Stimulated activated effector memory CD8-positive, alpha-beta T cell treated with anti-CD3 and anti-CD28 coated beads, Interleukin-12 subunit alpha, Interleukin-12 subunit beta, amount 100 ng/mL, for 72 hours (primary cell): ENCODE data around the gene KCNH1.
"Not testable (repeated sequence)": the region's sequence is repeated elsewhere in the genome, so short reads cannot be mapped to it uniquely, and the experiment has no call there.

Experiments used
- ATAC-seq: fragments of 150-1000 bp; cut with Tn5 transposase; 2 replicates; pipeline ENCODE4 v1.10.0; 2021
- DNase-seq, 2 donors: peaks; one replicate each; pipeline ENCODE4 v3.0.0; 2021 to 2022; ENCODE audit warnings: low spot score in 2 of 2
- H3K27ac Mint-ChIP-seq: one replicate; pipeline ENCODE4 v1.8.0; 2022; ENCODE audit warnings: mild to moderate bottlenecking, mixed read lengths
- H3K36me3 Mint-ChIP-seq: one replicate; pipeline ENCODE4 v1.8.0; 2022; ENCODE audit warnings: mild to moderate bottlenecking, mixed read lengths
- H3K4me1 Mint-ChIP-seq: one replicate; pipeline ENCODE4 v1.8.0; 2022; ENCODE audit warnings: mixed read lengths
- H3K4me3 Mint-ChIP-seq: one replicate; pipeline ENCODE4 v1.8.0; 2022; ENCODE audit warnings: mild to moderate bottlenecking, mixed read lengths
- H3K9me3 Mint-ChIP-seq: one replicate; pipeline ENCODE4 v1.8.0; 2022; ENCODE audit warnings: mixed read lengths

The KCNH1 gene

GRCh38 chr1:211127166-211127565, 6.8 kb downstream of the KCNH1 start:
- no peaks in the 10 kb centered on the region for H3K9me3 Mint-ChIP-seq
- no peaks in the 10 kb centered on the region for H3K36me3 Mint-ChIP-seq
- no peaks in the 10 kb centered on the region for H3K4me1 Mint-ChIP-seq
- H3K27ac Mint-ChIP-seq: no peak overlapping the region
- no peak overlapping the region for H3K4me3 Mint-ChIP-seq
- ATAC-seq: no peak
- no peak for DNase-seq

GRCh38 chr1:211126622-211127021, 7.3 kb downstream of the KCNH1 start:
- H3K4me1 Mint-ChIP-seq: no peaks in the 10 kb centered on the region
- no peak for DNase-seq

GRCh38 chr1:211118407-211119102, 15.4 kb downstream of the KCNH1 start:
- no peak overlapping the region for H3K27ac Mint-ChIP-seq
- no peak for DNase-seq

More at GRCh38 chr1:211126622-211127021, 7.3 kb downstream of the KCNH1 start:
- Mint-ChIP-seq H3K9me3 (no peaks in the 10 kb centered on the region), H3K27ac (no peak overlapping the region), H3K36me3 (no peaks in the 10 kb centered on the region), H3K4me3 (no peak overlapping the region)
- no peak for ATAC-seq

GRCh38 chr1:211114446-211114845, 19.5 kb downstream of the KCNH1 start:
- peaks cover 3% of the 10 kb centered on the region for H3K9me3 Mint-ChIP-seq
- no peaks in the 10 kb centered on the region for H3K36me3 Mint-ChIP-seq
- no peak overlapping the region for H3K4me3 Mint-ChIP-seq
- H3K27ac Mint-ChIP-seq: no peak overlapping the region
- no peaks in the 10 kb centered on the region for H3K4me1 Mint-ChIP-seq
- ATAC-seq: no peak
- DNase-seq: no peak

More at GRCh38 chr1:211118407-211119102, 15.4 kb downstream of the KCNH1 start:
- Mint-ChIP-seq H3K9me3 (no peaks in the 10 kb centered on the region), H3K4me1 (no peaks in the 10 kb centered on the region), H3K36me3 (no peaks in the 10 kb centered on the region), H3K4me3 (no peak overlapping the region)
- ATAC-seq: no peak

GRCh38 chr1:211113566-211113965, 20.4 kb downstream of the KCNH1 start:
- no peak overlapping the region for H3K4me3 Mint-ChIP-seq
- peaks cover 3% of the 10 kb centered on the region for H3K9me3 Mint-ChIP-seq
- ATAC-seq: no peak
- no peak for DNase-seq
- no peaks in the 10 kb centered on the region for H3K4me1 Mint-ChIP-seq
- no peak overlapping the region for H3K27ac Mint-ChIP-seq
- no peaks in the 10 kb centered on the region for H3K36me3 Mint-ChIP-seq

GRCh38 chr1:211111351-211111750, 22.6 kb downstream of the KCNH1 start:
- H3K4me1 Mint-ChIP-seq: no peaks in the 10 kb centered on the region
- H3K36me3 Mint-ChIP-seq: no peaks in the 10 kb centered on the region
- ATAC-seq (no peak), DNase-seq (no peak)
- H3K9me3 Mint-ChIP-seq: peaks cover 3% of the 10 kb centered on the region
- no peak overlapping the region for H3K27ac Mint-ChIP-seq
- no peak overlapping the region for H3K4me3 Mint-ChIP-seq

GRCh38 chr1:211101481-211101880, 32.5 kb downstream of the KCNH1 start:
- DNase-seq (no peak), ATAC-seq (no peak)
- Mint-ChIP-seq H3K27ac (no peak overlapping the region), H3K4me1 (no peaks in the 10 kb centered on the region), H3K9me3 (no peaks in the 10 kb centered on the region), H3K4me3 (no peak overlapping the region), H3K36me3 (no peaks in the 10 kb centered on the region)

GRCh38 chr1:211099393-211099792, 34.6 kb downstream of the KCNH1 start:
- DNase-seq (no peak), ATAC-seq (no peak)
- no peaks in the 10 kb centered on the region for H3K9me3 Mint-ChIP-seq
- H3K4me3 Mint-ChIP-seq: no peak overlapping the region
- H3K4me1 Mint-ChIP-seq: no peaks in the 10 kb centered on the region
- no peaks in the 10 kb centered on the region for H3K36me3 Mint-ChIP-seq
- H3K27ac Mint-ChIP-seq: no peak overlapping the region

- Mint-ChIP-seq H3K27ac (no peak overlapping the region), H3K9me3 (no peaks in the 10 kb centered on the region), H3K4me1 (no peaks in the 10 kb centered on the region), H3K4me3 (no peak overlapping the region), H3K36me3 (no peaks in the 10 kb centered on the region)
- no peak for ATAC-seq
- DNase-seq: no peak
These were observed 38.6 kb downstream of the KCNH1 start for GRCh38 chr1:211095381-211095780.

GRCh38 chr1:211092955-211093354, 41.0 kb downstream of the KCNH1 start:
- Mint-ChIP-seq H3K36me3 (no peaks in the 10 kb centered on the region), H3K9me3 (no peaks in the 10 kb centered on the region), H3K4me1 (no peaks in the 10 kb centered on the region), H3K4me3 (no peak overlapping the region), H3K27ac (no peak overlapping the region)
- ATAC-seq (no peak), DNase-seq (no peak)

GRCh38 chr1:211091867-211092266, 42.1 kb downstream of the KCNH1 start:
- H3K4me1 Mint-ChIP-seq: no peaks in the 10 kb centered on the region
- no peak overlapping the region for H3K27ac Mint-ChIP-seq
- H3K9me3 Mint-ChIP-seq: no peaks in the 10 kb centered on the region
- no peak overlapping the region for H3K4me3 Mint-ChIP-seq
- DNase-seq (no peak), ATAC-seq (no peak)
- no peaks in the 10 kb centered on the region for H3K36me3 Mint-ChIP-seq

GRCh38 chr1:211089536-211089935, 44.4 kb downstream of the KCNH1 start:
- ATAC-seq: no peak

GRCh38 chr1:211088156-211088555, 45.8 kb downstream of the KCNH1 start:
- ATAC-seq (no peak), DNase-seq (no peak)
- Mint-ChIP-seq H3K9me3 (no peaks in the 10 kb centered on the region), H3K36me3 (no peaks in the 10 kb centered on the region), H3K4me1 (no peaks in the 10 kb centered on the region), H3K4me3 (no peak overlapping the region), H3K27ac (no peak overlapping the region)

More at GRCh38 chr1:211089536-211089935, 44.4 kb downstream of the KCNH1 start:
- no peak overlapping the region for H3K27ac Mint-ChIP-seq
- DNase-seq: no peak
- no peaks in the 10 kb centered on the region for H3K36me3 Mint-ChIP-seq
- no peaks in the 10 kb centered on the region for H3K9me3 Mint-ChIP-seq
- no peak overlapping the region for H3K4me3 Mint-ChIP-seq
- no peaks in the 10 kb centered on the region for H3K4me1 Mint-ChIP-seq

GRCh38 chr1:211082824-211083223, 51.1 kb downstream of the KCNH1 start:
- H3K36me3 Mint-ChIP-seq: no peaks in the 10 kb centered on the region
- DNase-seq (no peak), ATAC-seq (peak; percentile 19)
- no peaks in the 10 kb centered on the region for H3K9me3 Mint-ChIP-seq
- H3K4me1 Mint-ChIP-seq: no peaks in the 10 kb centered on the region
- no peak overlapping the region for H3K4me3 Mint-ChIP-seq
- no peak overlapping the region for H3K27ac Mint-ChIP-seq

GRCh38 chr1:211081447-211081846, 52.5 kb downstream of the KCNH1 start:
- ATAC-seq, H3K36me3 Mint-ChIP-seq, H3K27ac Mint-ChIP-seq, DNase-seq, H3K4me1 Mint-ChIP-seq, H3K4me3 Mint-ChIP-seq, H3K9me3 Mint-ChIP-seq: not testable (repeated sequence)

GRCh38 chr1:211068976-211069375, 65.0 kb downstream of the KCNH1 start:
- Mint-ChIP-seq H3K9me3 (no peaks in the 10 kb centered on the region), H3K4me1 (no peaks in the 10 kb centered on the region), H3K36me3 (no peaks in the 10 kb centered on the region), H3K4me3 (no peak overlapping the region), H3K27ac (no peak overlapping the region)
- DNase-seq: no peak
- ATAC-seq: no peak
